UCSD-AML1 (cell line): ENCODE measurements around the gene TEX261.

Experiments
- DNase-seq: peaks from one replicate; lab custom pipeline; 2025; ENCODE audit not compliant: unreplicated experiment; lab: John Stamatoyannopoulos, UW

Gene TEX261

GRCh38 chr2:70937866-70938585 lies 56.6 kb downstream of the TEX261 start:
- no peak for DNase-seq

GRCh38 chr2:70936979-70937811 lies 57.5 kb downstream of the TEX261 start:
- DNase-seq = no peak

- DNase-seq = no peak
Measured at GRCh38 chr2:70936165-70936978, 58.3 kb downstream of the TEX261 start.
